ENCODE measurements around the gene CELSR2. TPM values are rescaled to one million over a fixed set of nuclear protein-coding genes. Genes with fewer than 3 reads are reported as not detected.

The CELSR2 gene
- total and polyA plus RNA-seq, 2 of the 8 experiments (the other 6 are each of a cell fraction or from before 2014, with no cell fraction given): 12.0 to 27.7 TPM

- TF ChIP-seq, protein P1, sequence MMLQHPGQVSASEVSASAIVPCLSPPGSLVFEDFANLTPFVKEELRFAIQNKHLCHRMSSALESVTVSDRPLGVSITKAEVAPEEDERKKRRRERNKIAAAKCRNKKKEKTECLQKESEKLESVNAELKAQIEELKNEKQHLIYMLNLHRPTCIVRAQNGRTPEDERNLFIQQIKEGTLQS (IDR thresholded peaks at IDR 0.05; ENCODE audit: insufficient read depth, low read depth, low read length): 0 out of 2 replicates have a peak, but pooled peaks have one; percentile 19
- TF ChIP-seq TBP (IDR thresholded peaks at IDR 0.05; ENCODE audit: low read depth, low read length): peak; percentile 21; the same call in 1 of the 2 replicates
Measured at GRCh38 chr1:109214695-109215623, 34.4 kb upstream of the CELSR2 start (continued).

Data from H1 (cell line).